ENCODE measurements around the gene CD28.

The CD28 gene

DNA sequence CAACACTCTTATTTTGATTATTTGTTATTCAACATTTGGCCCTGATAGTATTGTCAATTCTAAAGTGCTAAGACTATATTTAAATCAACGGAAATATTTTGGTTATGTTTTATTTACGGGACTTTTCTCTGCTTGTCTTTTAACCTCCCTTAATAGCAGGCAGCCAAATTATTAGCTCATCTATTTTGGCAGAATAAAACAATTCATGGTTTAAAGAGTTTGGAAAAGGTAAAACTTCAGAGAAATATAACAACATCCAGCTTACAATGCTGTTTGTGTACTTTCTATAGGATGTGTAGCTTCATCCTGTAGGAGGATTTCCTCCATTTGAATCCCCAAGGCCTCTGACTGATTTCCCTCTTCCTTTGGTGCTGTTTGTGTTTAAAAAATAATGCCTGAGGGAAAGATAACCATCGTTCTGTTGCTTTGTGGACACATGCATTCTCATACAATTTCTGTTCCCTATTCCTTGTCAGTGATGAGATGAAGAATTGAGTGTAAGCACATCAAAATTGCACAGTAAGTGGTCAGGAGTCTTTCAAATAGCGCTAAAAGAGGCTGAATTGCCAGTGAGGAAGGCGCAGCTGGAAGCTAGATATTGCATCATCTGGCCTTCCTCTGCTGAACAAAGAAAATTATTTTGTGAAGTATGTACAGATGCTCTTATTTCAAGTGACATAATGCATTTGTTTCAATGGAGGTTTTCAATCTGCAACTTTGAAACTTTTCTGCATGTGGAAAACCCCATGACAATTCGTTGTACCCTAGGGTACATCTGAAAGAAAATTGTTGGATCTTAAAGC is 80.3 kb downstream of the CD28 start:
- DNase-seq, result peak; percentile 10

DNA sequence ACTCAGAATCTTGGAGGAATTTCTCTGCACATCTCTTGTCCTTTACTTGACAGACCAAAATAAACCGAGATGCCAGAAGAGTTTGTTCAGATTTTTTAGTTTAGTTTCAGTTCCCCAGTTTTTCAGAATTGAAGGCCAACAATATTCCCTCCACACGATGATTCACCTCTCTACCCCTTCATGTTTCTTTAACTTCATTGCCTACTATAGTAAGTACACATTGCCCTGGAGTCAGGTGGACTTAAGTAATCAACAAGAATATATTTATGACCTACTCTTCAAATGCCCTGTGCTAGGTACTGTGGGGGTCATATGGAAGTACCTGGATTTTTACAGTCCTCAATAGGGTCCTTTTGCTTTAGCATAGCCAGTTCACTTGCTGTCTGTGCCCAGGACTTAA is 81.5 kb downstream of the CD28 start:
- no peak for DNase-seq

All from hematopoietic multipotent progenitor cell treated with erythropoietin and hydrocortisone succinate and interleukin-3 and kit ligand, for 4 days (in vitro differentiated cells).